H1 (cell line): Measurements from ENCODE around the gene PRKCA. TPM values are rescaled to one million over a fixed set of nuclear protein-coding genes. Genes with fewer than 3 reads are reported as not detected.

Source experiments
- ASH2L ChIP-seq: fragments of 200-600, 300-600 bp; sonication (generic); IDR thresholded peaks from one replicate; pipeline ENCODE4 v1.7.1; 2017; ENCODE audit warnings: low read length
- HDAC2 ChIP-seq, 2 experiments: fragments of 300-600 bp in 1 of 2; sonication (generic) in 1 of 2; IDR thresholded peaks; 2 replicates each; pipeline ENCODE4 v1.6.1; 2011 to 2012; ENCODE audit warnings: low read depth in 2 of 2, low read length in 2 of 2, mild to moderate bottlenecking in 2 of 2, moderate library complexity in 2 of 2, borderline replicate concordance in 1 of 2, inconsistent platforms in 1 of 2
- POLR2AphosphoS5 ChIP-seq: IDR thresholded peaks from 2 replicates; pipeline ENCODE4 v1.6.1; 2011; ENCODE audit warnings: low read depth, low read length
- SIRT6 ChIP-seq: IDR thresholded peaks from one replicate; pipeline ENCODE4 v1.7.1; 2012; ENCODE audit warnings: low read length, inconsistent platforms
- YY1 ChIP-seq: IDR thresholded peaks from 2 replicates; pipeline ENCODE4 v1.6.1; 2011; ENCODE audit warnings: low read depth, mild to moderate bottlenecking, low read length
- ZNF274 ChIP-seq: IDR thresholded peaks from 2 replicates; pipeline ENCODE4 v1.7.0; 2012; ENCODE audit warnings: low read length, borderline replicate concordance; ENCODE audit errors: extremely low read depth
- polyA plus RNA-seq, 7 experiments: library from polyadenylated mRNA; depleted of rRNA in 3 of 7; stranded (reverse) in 5 of 7; unstranded in 2 of 7; fragments of >200 nt in 5 of 7; fragments of 200-250 nt in 2 of 7; gene quantifications; 1 replicate in 5 of 7; 2 replicates in 1 of 7; 4 replicates in 1 of 7; pipeline versions ENCODE4 v1.2.1 to v1.2.3, GENCODE V29; 2011 to 2013; ENCODE audit warnings: missing spikeins in 2 of 7, mixed read lengths in 2 of 7
- total RNA-seq: library from RNA; stranded (reverse); fragmentation: NEBNext Ultra II Directional; extraction: Animal tissue kit (Norgen Biotek cat#: 25700); gene quantifications from 2 replicates; pipeline ENCODE4 v1.2.1, GENCODE V29; 2021

The PRKCA gene
- total and polyA plus RNA-seq, 2 of the 8 experiments (the other 6 are each of a cell fraction or from before 2014, with no cell fraction given), result 5.8 to 17.8 TPM

DNA sequence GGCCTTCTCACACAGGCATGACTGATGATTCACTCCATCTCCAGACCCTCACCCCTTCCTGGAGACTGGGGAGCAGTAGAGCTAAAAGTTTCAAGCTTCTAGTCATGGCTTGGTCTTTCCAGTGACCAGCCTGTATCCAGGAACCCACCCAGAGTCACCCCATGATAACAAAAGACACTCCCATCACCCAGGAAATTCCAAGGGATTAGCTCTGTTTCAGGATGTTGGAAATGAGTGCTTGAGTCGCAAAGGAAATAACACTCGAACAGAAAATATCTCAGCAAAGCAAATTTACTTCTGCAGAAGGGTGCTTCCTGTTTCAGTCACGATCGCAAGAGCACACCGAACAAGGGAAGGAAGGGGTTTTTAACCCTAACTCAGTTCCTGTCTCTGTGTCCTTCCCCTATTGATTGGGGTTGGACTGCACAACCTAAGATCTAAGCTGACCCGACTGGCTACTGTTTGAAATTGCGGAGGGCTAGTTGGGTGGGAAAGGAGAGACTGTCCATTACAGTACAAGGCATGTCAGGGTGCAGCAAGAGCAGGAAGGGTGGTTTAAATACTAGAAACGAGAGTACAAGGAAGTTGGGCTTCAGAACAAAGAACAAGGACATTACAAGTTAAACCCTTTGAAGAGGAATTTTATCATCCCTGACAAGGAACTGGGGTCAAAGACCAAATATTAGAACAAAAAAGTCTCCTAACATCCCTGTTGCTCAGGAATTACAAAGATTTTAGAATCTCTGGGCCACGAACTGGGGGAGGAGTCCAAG is 308.1 kb downstream of the PRKCA start (continued):
- TF ChIP-seq YY1 (no peak), POLR2AphosphoS5 (no peak), ASH2L (no peak), HDAC2 (IDR thresholded peaks at IDR 0.05; ENCODE audit: borderline replicate concordance in 1 of 2, low read depth in 2 of 2, low read length in 2 of 2) (no peak), ZNF274 (no peak), SIRT6 (no peak)
